AG10803 (cell line): ENCODE data around the gene ARHGAP4.

ENCODE experiments used
- DNase-seq: peaks from one replicate; pipeline ENCODE4 v3.0.0; 2010; ENCODE audit warnings: low read depth
- H3K4me3 ChIP-seq: 2 replicates; pipeline ENCODE4 v1.5.1; 2011; ENCODE audit warnings: mild to moderate bottlenecking, low read length, control low read depth
- CTCF ChIP-seq: conservative IDR thresholded peaks from 2 replicates; pipeline ENCODE4 v1.5.1; 2011; ENCODE audit warnings: mild to moderate bottlenecking, low read length, control low read depth, inconsistent platforms

The ARHGAP4 gene

GRCh38 chrX:153950127-153950526, 24.1 kb upstream of the ARHGAP4 start:
- TF ChIP-seq CTCF = no peak
- no peak overlapping the region for H3K4me3 ChIP-seq
- DNase-seq = no peak

GRCh38 chrX:153948847-153949805, 23.1 kb upstream of the ARHGAP4 start:
- H3K4me3 ChIP-seq = no peak overlapping the region
- no peak for DNase-seq
- no peak for TF ChIP-seq CTCF

- TF ChIP-seq CTCF = no peak
- H3K4me3 ChIP-seq = no peak overlapping the region
- DNase-seq = no peak
Observed at GRCh38 chrX:153948002-153948466, 22.0 kb upstream of the ARHGAP4 start.

GRCh38 chrX:153947009-153947769, 21.1 kb upstream of the ARHGAP4 start:
- peak; percentile 81 for TF ChIP-seq CTCF
- H3K4me3 ChIP-seq = no peak overlapping the region
- peak; percentile 68 for DNase-seq

DNA sequence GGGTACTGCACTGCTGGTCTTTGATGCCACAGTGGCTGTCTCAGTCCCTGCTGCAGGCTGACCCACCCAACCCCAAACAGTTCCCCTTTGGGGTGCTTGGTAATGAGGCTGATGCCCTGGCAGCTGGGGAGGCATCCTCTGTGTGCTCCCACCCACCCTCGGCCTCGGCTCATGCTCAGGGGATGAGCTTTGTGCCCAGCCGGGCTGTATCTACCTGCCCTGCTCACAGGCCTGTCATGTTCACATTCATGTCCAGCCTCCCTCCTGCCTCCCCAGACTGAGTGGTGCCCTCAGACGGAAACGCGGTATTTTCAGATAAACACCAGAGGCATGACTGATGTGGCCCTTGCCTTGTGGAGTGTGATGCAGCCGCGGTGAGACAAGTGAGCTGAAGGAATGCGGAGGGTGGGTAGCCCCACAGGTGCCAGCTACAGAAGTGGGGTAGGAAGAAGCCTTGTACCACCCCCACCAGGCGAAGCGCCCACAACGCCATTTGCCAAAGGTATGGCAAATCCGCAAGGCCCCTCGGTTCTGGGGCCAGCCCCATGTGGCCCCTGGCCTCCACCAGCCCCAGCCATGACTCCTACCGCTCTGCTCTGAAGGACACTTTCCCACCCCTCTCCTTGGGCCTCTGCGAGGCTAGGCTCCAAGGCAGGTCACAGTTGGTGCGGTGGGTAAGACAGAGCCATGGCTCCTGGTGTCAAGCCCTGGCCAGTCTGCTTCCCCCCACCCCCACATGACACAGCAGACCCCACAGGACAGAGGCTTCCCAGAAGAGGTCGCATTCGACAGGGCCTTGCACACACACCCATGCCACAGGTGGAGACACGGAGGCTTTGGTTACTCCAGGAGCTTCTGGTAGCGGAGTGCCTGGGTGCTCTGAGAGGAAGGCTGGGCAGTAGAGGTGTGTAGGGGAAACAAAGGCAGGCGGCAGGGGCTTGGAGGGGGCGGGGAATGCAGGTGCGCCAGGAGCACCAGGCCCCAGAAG, 20.2 kb upstream of the ARHGAP4 start:
- no peak for TF ChIP-seq CTCF
- no peak overlapping the region for H3K4me3 ChIP-seq
- no peak for DNase-seq

DNA sequence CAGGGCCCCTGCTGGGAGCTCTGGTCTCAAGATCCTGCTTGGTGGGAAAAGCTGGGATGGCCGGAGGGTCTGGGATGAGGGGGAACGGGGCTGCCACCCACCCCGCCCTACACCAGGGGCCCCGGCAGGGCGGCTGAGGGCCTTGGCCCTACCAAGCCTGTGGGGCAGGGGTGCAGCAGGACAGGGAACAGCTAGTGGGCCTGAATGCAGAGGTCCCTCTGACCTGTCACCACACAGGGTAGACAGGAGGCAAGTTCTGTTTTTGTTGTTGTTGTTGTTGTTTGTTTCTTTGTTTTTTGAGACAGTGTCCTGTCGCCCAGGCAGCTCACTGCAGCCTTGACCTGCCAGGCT, 18.7 kb upstream of the ARHGAP4 start:
- no peak for TF ChIP-seq CTCF
- no peak for DNase-seq
- H3K4me3 ChIP-seq = no peak overlapping the region
